ENCODE measurements around the gene TMEM134. TPM values are rescaled to one million over a fixed set of nuclear protein-coding genes. Genes with fewer than 3 reads are reported as not detected.

Gene TMEM134
- total and polyA plus RNA-seq, 2 donors (not counting 3 experiments of a cell fraction or from before 2014, with no cell fraction given), result 33.4 to 207 TPM

DNA sequence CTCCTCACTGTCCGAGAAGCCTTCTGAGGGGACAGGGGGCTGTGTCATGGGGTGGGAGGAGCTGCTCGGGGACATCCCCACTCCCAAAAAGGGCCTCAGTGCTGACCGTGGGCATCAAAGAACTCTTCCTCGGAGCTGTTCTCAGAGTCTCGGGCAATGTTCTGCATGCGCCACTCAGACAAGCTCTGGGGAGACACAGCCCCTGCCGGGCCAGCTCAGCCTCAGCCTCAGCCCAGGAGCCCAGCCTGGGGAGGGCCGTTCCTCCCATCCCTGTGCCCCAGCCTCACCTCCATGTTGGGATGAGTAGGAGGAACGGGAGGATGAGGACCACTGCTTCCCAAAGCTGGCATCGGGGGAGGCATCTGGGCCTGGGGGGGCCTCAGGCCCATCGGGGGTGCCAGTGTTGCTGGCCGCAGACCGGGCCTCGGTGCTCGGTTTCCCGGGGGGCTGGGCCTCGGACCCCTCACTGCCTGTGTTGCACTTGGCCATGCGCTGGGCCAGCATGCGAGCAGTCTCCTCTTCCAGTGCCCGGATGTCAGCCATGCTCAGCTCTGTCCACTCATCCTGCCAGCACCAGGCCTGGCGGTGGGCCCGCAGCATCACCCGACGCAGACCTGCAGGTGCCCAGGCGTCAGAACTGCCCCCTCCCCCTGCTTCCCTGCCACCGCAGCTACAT, 30.9 kb upstream of the TMEM134 start:
- Histone ChIP-seq H3K9me1 (replicated peaks; ENCODE audit: control insufficient read depth, extremely low read depth, insufficient read depth, low read length) (no peaks in the 10 kb centered on the region), H3K27me3 (ENCODE audit: control insufficient read depth in 2 of 2, insufficient read depth in 2 of 2, low read length in 2 of 2) (no peaks in the 10 kb centered on the region), H3K36me3 (ENCODE audit: control insufficient read depth in 2 of 2, extremely low read depth in 1 of 2, insufficient read depth in 2 of 2, low read length in 2 of 2) (no peaks in the 10 kb centered on the region), H3K9ac (replicated peaks; ENCODE audit: extremely low read depth, insufficient read depth, low read length) (no peak overlapping the region), H4K20me1 (replicated peaks; ENCODE audit: control insufficient read depth, extremely low read depth, insufficient read depth, low read length) (no peaks in the 10 kb centered on the region), H3K4me2 (ENCODE audit: insufficient read depth, low read length) (no peak overlapping the region), H3K9me3 (replicated peaks; ENCODE audit: control insufficient read depth, insufficient read depth, low read length) (no peaks in the 10 kb centered on the region), H3K4me1 (ENCODE audit: control insufficient read depth, extremely low read depth, insufficient read depth, low read length) (peaks cover 7% of the 10 kb centered on the region), H3K79me2 (ENCODE audit: control insufficient read depth, insufficient read depth, low read length) (no peaks in the 10 kb centered on the region), H3K4me3 (replicated peaks in 1 of 3; ENCODE audit: insufficient read depth in 1 of 3, low read depth in 1 of 3, low read length in 3 of 3) (no peak overlapping the region), H3K27ac (ENCODE audit: insufficient read depth, low read depth, low read length) (no peak overlapping the region), H2AFZ (ENCODE audit: low read depth, low read length) (no peak overlapping the region)
- DNase-seq (ENCODE audit: low read depth, low spot score) (no peak), FAIRE-seq (no peak)
- no TSS peak for BruUV-seq (replicated peaks)
- TF ChIP-seq FOS (IDR thresholded peaks at IDR 0.05; ENCODE audit: borderline replicate concordance, insufficient read depth, low read length), result no peak
- TF ChIP-seq JUN (IDR thresholded peaks at IDR 0.05; ENCODE audit: borderline replicate concordance, insufficient read depth, insufficient read length, low read depth), result no peak
- TF ChIP-seq EZH2 (IDR thresholded peaks at IDR 0.05; ENCODE audit: borderline replicate concordance, low read depth, low read length, severe bottlenecking), result no peak
- intact Hi-C loops (cut with micrococcal nuclease), result loop anchor here (10.0 kb wide), 1 partner anchor 235 kb away; the partner anchor contains the start of gene GRK2
- CTCF ChIA-PET, result no interaction called here
- POLR2A ChIA-PET, result no interaction called here
- dilution Hi-C loops (cut with MboI; ENCODE audit: extremely low pct_ligation_motif_present, low sequenced_read_pairs), result no loop called here

DNA sequence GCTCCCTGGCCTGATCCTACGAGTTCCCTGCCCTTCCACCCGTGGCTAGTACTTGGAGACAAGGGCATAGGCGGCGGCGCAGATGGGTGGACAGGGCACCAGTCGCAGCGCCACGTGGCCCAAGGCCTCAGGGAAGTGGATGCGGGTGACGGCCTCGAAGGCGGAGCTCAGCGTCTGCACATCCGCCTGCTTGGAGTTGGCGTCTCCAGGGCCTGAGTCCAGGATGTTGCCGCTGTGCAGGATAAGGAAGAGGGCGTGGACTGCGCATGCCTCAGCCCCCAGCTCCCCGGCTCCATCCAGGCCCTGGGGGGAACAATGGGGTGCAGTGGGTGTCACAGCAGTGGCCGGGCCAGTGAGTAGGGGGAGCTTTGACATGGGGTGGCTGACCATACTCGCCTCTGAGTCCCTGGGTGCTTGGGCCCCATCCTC, 29.5 kb upstream of the TMEM134 start:
- no peaks in the 10 kb centered on the region for H4K20me1 ChIP-seq (replicated peaks; ENCODE audit: control insufficient read depth, extremely low read depth, insufficient read depth, low read length)
- H3K79me2 ChIP-seq (ENCODE audit: control insufficient read depth, insufficient read depth, low read length), result no peaks in the 10 kb centered on the region
- no peak for FAIRE-seq
- H3K27ac ChIP-seq (ENCODE audit: insufficient read depth, low read depth, low read length), result no peak overlapping the region
- DNase-seq (ENCODE audit: low read depth, low spot score), result no peak
- no peaks in the 10 kb centered on the region for H3K9me1 ChIP-seq (replicated peaks; ENCODE audit: control insufficient read depth, extremely low read depth, insufficient read depth, low read length)
- POLR2A ChIA-PET, result no interaction called here
- BruUV-seq (replicated peaks), result no TSS peak
- H3K4me3 ChIP-seq (replicated peaks in 1 of 3; ENCODE audit: insufficient read depth in 1 of 3, low read depth in 1 of 3, low read length in 3 of 3), result no peak overlapping the region
- H2AFZ ChIP-seq (ENCODE audit: low read depth, low read length), result no peak overlapping the region
- H3K36me3 ChIP-seq (ENCODE audit: control insufficient read depth in 2 of 2, extremely low read depth in 1 of 2, insufficient read depth in 2 of 2, low read length in 2 of 2), result no peaks in the 10 kb centered on the region
- H3K4me2 ChIP-seq (ENCODE audit: insufficient read depth, low read length), result no peak overlapping the region
- H3K4me1 ChIP-seq (ENCODE audit: control insufficient read depth, extremely low read depth, insufficient read depth, low read length), result no peaks in the 10 kb centered on the region
- H3K9ac ChIP-seq (replicated peaks; ENCODE audit: extremely low read depth, insufficient read depth, low read length), result no peak overlapping the region
- H3K9me3 ChIP-seq (replicated peaks; ENCODE audit: control insufficient read depth, insufficient read depth, low read length), result no peaks in the 10 kb centered on the region
- no peaks in the 10 kb centered on the region for H3K27me3 ChIP-seq (ENCODE audit: control insufficient read depth in 2 of 2, insufficient read depth in 2 of 2, low read length in 2 of 2)
- CTCF ChIA-PET, result no interaction called here
- no peak for TF ChIP-seq POLR2A (IDR thresholded peaks at IDR 0.05; ENCODE audit: low read depth, low read length)
- intact Hi-C loops (cut with micrococcal nuclease) (no loop called here), dilution Hi-C loops (cut with MboI; ENCODE audit: extremely low pct_ligation_motif_present, low sequenced_read_pairs) (no loop called here)
